Esophagus muscularis mucosa (tissue), 4 donors: ENCODE data around the gene KITLG.

Source experiments
- EP300 ChIP-seq: sonication (generic); formaldehyde crosslinking; IDR thresholded peaks from one replicate; pipeline ENCODE4 v1.6.1; 2017; ENCODE audit warnings: antibody characterized with exemption
- POLR2A ChIP-seq: fragments of 450-650 bp; IDR thresholded peaks from one replicate; pipeline ENCODE4 v1.6.1; 2017; ENCODE audit warnings: antibody characterized with exemption, moderate library complexity, mild to moderate bottlenecking, low read depth
- POLR2AphosphoS5 ChIP-seq, 2 donors: sonication (generic); formaldehyde crosslinking; IDR thresholded peaks; one replicate each; pipeline ENCODE4 v1.6.1; 2017; ENCODE audit warnings: antibody characterized with exemption in 2 of 2
- TF ChIP-seq, protein P1 (sequence below), 3 experiments: fragments of 200-600 bp in 2 of 3; fragments of 450-650 bp in 1 of 3; sonication (generic) in 2 of 3; IDR thresholded peaks; one replicate each; pipeline ENCODE4 v1.5.1; 2017 to 2019; ENCODE audit warnings: antibody characterized with exemption in 3 of 3, mild to moderate bottlenecking in 2 of 3, moderate library complexity in 1 of 3

- TF ChIP-seq, protein P1, sequence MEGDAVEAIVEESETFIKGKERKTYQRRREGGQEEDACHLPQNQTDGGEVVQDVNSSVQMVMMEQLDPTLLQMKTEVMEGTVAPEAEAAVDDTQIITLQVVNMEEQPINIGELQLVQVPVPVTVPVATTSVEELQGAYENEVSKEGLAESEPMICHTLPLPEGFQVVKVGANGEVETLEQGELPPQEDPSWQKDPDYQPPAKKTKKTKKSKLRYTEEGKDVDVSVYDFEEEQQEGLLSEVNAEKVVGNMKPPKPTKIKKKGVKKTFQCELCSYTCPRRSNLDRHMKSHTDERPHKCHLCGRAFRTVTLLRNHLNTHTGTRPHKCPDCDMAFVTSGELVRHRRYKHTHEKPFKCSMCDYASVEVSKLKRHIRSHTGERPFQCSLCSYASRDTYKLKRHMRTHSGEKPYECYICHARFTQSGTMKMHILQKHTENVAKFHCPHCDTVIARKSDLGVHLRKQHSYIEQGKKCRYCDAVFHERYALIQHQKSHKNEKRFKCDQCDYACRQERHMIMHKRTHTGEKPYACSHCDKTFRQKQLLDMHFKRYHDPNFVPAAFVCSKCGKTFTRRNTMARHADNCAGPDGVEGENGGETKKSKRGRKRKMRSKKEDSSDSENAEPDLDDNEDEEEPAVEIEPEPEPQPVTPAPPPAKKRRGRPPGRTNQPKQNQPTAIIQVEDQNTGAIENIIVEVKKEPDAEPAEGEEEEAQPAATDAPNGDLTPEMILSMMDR (IDR thresholded peaks at IDR 0.05): no peak
- no peak for TF ChIP-seq EP300
- no peak for TF ChIP-seq POLR2A
- TF ChIP-seq POLR2AphosphoS5 (IDR thresholded peaks at IDR 0.05): no peak
These were observed 48.7 kb upstream of the KITLG start for GRCh38 chr12:88628856-88629509.
